ENCODE results near the gene CFAP298.
A peak's percentile ranks its signal among the peaks of the same experiment; 100 is the strongest.
"Not testable (repeated sequence)": the region's sequence is repeated elsewhere in the genome, so short reads cannot be mapped to it uniquely, and the experiment has no call there.

CFAP298 gene

DNA sequence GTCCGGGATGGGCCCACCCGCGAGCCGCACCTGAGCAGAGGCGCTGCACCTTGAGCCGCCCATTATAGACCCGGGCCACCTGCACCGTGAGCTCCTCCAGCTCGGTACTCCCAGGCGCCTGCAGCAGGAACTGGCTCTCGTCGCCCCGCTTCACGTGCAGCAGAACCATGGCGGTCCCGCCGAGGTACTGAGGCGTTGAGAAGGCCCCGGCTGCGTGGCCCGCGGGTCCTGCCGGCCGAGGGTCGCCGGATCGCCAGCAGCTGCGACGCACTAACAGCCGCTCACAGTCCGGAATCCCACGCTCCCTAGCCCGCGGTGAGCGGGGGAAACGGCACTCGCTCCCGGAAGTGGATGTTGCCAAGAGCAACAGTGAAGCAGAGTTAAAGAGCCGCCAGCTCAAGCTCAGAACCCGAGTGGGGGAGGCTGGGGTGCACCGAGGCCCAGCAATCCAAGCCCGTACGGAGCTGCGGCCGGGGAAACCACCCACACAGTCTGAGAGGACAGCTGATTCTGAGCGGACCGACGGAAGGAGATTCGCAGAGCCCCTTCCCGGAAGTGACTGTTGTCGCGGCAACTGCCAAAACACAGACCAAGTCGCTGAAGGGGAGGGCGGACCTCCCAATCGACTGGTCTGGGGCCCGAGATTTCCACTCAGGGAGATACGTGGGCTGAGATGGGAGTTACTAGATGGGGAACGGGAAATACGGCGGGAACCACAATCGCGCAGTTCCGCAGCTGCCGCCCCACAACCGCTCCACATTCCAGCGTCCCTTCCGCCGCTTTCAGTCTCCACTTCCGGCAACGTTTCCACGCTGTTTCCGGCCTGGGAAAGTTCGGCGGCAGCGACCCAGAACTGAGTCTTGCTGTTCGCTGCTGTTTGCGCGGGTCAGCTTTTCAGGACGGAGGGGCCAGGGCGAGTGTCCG, at the start of gene CFAP298:
Gene CFAP298 (minus strand): TSS at position 303 of the 924 bp plus-strand sequence. CDS start 134 bp downstream, at position 169.
- peak; percentile 78 for DNase-seq (ENCODE audit: low read depth in 2 of 2)

GRCh38 chr21:32661026-32661782, 49.0 kb upstream of the CFAP298 start:
- not testable (repeated sequence) for DNase-seq (ENCODE audit: low read depth in 2 of 2)

DNA sequence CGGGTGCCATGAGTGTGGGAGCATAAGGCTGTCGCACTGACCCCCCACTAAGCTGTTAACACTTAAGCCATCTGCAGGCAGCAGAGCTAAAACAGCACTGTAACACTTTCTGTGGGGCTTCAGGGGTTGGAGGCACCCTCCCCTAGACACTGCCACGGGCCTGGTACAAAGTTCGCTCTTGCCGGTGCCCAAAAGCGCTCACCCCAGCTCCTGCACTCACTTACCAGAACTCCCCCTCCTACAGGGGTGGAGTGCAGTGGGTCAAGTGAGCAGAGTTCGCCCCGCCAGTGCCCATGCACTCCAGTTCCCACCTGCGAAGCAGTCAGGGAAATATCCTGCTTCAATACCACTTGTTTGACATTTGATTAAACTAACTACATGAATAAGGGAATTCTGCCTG, 46.3 kb upstream of the CFAP298 start:
- no peak for DNase-seq (ENCODE audit: low read depth in 2 of 2)

DNA sequence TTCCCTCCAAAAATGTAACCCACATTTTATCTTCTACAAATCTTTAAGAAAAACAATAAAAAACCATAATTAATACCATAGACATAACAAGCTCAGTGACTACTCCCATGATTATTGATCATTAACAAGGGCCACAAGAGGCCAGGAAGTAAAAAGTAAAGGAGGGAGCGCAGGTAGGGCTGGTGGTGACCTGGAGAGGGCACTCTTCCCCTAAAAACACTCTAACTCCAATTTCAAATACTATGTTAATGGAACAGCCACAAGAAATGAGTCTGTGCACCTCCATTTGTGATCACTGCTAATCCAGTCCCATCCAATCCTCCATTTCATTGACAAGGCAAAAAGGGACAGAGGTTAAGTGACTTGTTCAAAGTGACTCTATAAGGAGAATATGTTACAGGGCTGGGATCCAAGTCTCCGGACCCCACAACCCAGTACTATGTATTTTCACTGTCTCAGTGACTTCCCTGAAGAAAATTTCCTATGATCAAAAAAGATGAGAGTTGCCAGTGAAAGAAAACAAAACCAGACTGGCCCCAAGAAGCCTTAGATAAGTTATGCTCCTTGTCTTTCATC, 41.2 kb upstream of the CFAP298 start:
- peak in 1 of 2 experiments; percentile 3 for DNase-seq (ENCODE audit: low read depth in 2 of 2)

DNA sequence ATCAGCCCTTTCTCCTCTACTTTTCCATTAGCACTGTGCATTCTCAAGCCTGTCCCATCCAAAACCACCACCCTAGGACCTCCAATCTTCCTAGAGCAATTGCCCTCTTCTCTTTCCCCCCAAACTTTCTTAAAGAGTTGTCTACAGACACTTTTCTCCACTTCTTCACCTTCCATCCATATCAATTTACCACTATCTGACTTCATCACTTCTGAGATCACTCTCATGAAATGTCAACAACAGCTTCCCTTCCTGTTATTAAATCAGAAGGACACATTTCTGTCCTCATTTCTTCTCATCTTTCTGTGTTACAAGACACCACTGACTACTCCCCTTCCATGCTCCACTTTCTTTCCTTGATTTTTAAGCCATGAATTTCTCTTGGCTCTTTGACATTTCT, 36.0 kb upstream of the CFAP298 start:
- no peak for DNase-seq (ENCODE audit: low read depth in 2 of 2)

DNA sequence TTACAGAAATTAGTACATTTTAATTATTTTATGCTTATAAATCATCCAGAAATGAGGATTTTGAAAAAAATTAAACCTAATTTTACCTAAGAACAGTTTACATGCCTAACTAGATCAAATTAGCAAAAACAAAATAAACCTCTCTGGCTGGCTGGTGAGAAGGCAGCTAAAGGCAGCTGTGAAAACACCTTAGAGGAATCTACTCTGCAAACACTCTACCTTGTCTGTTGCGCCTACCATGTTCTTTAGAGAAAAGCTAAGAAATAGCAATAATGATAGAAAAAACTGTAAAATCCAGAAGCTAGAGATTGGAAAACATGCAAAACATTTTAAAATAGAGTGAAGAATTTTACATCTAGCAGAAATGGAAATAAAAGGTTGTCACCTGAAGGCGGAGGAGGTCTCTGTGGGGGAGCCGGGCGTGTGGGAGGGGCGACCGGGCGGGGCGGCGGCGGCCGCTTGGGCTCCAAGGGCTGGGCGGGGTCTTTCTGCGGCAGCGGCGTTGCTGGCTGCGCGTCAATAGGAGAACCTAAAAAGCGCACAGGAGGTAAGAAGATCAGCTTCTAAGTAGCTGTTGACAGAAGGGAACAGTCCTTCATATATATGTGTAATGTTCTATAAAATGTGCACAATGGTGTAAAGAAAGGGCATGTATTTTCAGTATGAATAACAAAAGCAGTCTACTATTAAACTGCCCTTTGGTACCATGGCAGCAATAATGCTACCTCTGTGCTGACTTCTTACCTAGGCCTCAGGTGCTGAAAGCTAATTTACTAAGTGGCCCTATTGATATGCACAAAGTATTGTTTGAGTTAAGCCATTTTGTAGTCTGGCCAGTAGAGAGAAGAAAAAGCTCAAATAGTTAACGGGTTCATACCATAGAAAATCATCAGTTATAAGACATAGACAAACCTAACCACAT, 33.3 kb upstream of the CFAP298 start:
- DNase-seq (ENCODE audit: low read depth in 2 of 2): no peak

DNA sequence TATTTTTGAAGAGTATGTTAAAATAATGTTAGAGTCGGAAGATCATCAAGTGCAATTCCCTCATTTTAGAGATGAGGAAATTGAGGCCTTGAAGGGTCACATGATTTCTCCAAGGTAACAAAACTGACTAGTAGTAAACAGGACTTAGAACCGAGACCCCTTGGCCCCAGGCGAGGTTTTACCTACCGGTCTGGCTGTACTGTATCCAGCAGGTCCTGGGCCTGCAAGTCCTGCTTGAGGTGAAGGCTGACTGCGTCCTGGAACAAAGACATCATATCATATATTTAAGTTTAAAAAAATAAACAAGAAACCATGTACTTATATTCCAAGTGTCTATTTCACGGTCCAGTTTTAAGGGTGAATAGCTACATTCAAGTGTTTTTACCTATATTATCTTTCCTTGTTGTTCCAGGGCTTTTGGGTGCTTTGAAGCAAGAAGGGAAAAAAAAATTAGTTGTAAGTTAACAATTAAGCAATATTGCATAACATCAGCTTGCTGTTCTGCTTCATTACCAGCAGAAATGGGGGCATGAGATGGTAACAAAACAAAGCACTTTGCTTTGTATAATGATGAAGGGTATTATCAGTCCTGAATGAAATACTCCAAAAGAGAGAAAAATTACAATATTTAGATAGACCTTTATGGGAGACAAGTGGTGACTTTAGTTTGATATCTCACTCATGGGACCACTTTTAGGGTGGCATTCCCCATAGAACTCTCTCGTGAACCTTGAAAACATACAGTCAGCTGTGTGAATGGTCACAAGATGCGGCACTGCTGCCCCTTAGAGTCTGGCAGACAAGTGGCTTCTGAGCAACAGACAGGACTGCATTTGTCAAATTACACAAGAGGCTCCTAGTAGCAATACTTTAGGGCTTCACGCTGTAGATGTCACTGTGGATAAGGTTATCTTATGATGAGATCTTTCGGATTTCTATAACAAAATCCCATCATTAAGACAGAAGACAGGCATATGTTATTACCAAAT, 29.8 kb upstream of the CFAP298 start:
- DNase-seq (ENCODE audit: low read depth in 2 of 2): no peak

DNA sequence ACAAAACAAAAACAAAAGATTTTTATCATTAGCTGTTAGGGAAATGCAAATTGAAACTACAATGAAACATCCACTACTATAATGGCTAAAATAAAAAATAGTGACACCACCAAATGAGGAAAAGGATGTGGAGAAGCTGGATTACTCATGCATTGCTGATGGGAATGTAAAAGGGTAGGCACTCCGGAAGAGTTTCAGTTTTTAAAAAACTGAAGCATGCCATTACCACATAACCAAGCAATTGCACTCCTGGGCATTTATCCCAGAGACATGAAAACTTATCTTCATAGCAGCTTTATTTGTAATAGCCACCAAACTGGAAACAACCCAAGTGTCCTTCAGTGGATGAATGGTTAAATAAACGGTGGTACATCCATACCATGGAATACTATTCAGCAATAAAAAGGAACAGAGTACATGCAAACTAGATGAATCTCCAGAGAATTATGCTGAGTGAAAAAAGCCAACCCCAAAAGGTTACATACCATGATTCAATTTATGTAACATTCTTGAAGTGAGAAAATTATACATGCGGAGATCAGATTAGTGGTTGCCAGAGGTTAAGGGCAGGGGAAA, 14.5 kb upstream of the CFAP298 start:
- no peak for DNase-seq (ENCODE audit: low read depth in 2 of 2)

- not testable (repeated sequence) for DNase-seq (ENCODE audit: low read depth in 2 of 2)
Measured at GRCh38 chr21:32618218-32618617, 6.0 kb upstream of the CFAP298 start.

DNA sequence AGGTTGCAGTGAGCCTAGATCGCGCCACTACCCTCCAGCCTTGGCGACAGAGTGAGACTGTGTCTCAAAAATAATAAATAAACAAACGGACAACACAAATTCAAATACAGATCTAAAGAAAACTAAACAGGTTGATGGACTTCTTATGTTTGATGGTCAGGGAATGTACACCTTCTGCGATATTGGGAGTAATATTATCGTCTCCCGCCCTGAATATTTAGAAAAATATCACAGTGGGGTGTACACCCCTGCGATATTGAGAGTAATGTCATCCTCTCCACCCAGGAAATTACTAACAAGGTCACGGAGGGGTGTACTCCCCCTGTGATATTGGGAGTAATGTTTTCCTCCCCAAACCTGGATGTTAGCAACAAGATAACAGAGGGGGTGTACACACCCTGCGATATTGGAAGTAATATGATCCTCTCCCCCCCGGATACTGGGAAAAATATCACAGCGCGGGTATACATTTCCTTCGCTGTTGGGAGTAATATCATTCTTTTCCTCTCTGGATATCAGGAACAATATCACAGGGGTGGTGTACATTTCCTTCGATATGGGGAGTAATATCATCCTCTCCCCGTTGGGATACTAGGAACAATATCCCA, 1.4 kb upstream of the CFAP298 start:
- DNase-seq (ENCODE audit: low read depth in 2 of 2): no peak

GRCh38 chr21:32612999-32613337, 791 bp upstream of the CFAP298 start:
- DNase-seq (ENCODE audit: low read depth in 2 of 2): no peak

GRCh38 chr21:32611471-32611997, 643 bp downstream of the CFAP298 start:
- peak in 1 of 2 experiments; percentile 42 for DNase-seq (ENCODE audit: low read depth in 2 of 2)

- not testable (repeated sequence) for DNase-seq (ENCODE audit: low read depth in 2 of 2)
Measured at GRCh38 chr21:32610940-32611339, 1.2 kb downstream of the CFAP298 start.

- DNase-seq (ENCODE audit: low read depth in 2 of 2): no peak
Measured at GRCh38 chr21:32608851-32609250, 3.3 kb downstream of the CFAP298 start.

GRCh38 chr21:32605469-32605868, 6.7 kb downstream of the CFAP298 start:
- DNase-seq (ENCODE audit: low read depth in 2 of 2): no peak

GRCh38 chr21:32604464-32604863, 7.7 kb downstream of the CFAP298 start:
- DNase-seq (ENCODE audit: low read depth in 2 of 2): no peak

GRCh38 chr21:32603131-32603530, 9.0 kb downstream of the CFAP298 start:
- no peak for DNase-seq (ENCODE audit: low read depth in 2 of 2)

DNA sequence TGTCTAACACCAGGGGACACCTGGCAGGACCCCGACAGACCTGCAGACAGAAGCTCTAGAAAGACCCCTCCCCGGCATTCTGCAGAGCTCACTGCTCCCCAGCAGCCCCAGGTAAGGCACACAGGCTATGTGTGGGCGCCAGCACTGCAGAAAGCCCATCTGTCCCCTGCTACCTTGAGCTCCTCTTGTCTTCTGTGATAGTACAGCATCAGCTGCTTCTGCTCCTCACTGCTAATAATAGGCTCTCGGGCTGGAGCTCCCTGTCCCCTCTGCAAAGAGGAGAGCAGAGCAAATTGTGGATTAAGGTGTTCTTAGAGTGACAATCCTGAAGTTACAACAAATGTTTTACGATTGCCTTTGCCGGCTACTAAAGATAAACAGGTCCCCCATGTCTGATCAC, 10.1 kb downstream of the CFAP298 start:
- DNase-seq (ENCODE audit: low read depth in 2 of 2): no peak

DNA sequence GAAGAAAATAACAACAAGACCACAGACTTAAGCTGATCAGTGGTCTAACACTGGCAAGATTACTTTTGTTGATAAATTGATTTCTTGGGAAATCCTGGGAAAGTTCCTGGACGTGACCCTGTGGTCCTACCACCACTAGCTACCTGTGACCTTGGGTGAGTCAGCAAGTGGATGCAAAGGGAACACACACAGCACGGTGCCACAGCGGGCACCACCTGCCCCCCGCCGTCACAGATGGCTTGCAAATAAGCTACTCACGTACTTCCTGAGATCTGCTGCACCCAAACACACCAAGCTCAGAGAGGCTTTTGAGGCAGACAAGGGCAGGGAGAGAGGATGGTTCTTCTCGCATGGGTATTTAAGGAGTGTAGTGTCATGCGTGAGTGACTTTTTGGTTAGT, 12.7 kb downstream of the CFAP298 start:
- DNase-seq (ENCODE audit: low read depth in 2 of 2): no peak
